Endothelial cell of umbilical vein (primary cell): ENCODE measurements around the gene ERO1A. TPM values are rescaled to one million over a fixed set of nuclear protein-coding genes. Genes with fewer than 3 reads are reported as not detected.

Experiments
- BruUV-seq: library from RNA; stranded (reverse); fragments of 400-500 nt; replicated peaks from 2 replicates; lab custom pipeline; 2021; lab: Mats Ljungman, UMichigan
- CTCF ChIA-PET: fragments of 300-600, 350-600 bp; sonication (Branson Sonifier 250); formaldehyde crosslinking; loops from one replicate; lab custom pipeline; 2021; ENCODE audit warnings: antibody characterized with exemption, inconsistent platforms; lab: Charles Lee
- POLR2A ChIA-PET: fragments of 300-600, 350-600 bp; sonication (Branson Sonifier 250); formaldehyde crosslinking; loops from one replicate; lab custom pipeline; 2021; ENCODE audit warnings: antibody characterized with exemption, inconsistent platforms; lab: Charles Lee
- DNase-seq: peaks from one replicate; pipeline ENCODE4 v3.0.0-alpha.2; 2011; ENCODE audit warnings: low read depth, low spot score
- FAIRE-seq: peaks from 2 replicates; lab custom pipeline; 2011; peaks lifted over from hg19 to GRCh38; lab: Jason Lieb, UNC
- H2AFZ ChIP-seq: 2 replicates; pipeline ENCODE4 v1.6.0; 2012; ENCODE audit warnings: low read depth, low read length, control low read depth, inconsistent platforms
- H3K27ac ChIP-seq: 2 replicates; pipeline ENCODE4 v1.5.1; 2011; ENCODE audit warnings: low read depth, mild to moderate bottlenecking, control low read depth, low read length, moderate library complexity; ENCODE audit not compliant: insufficient read depth
- H3K27me3 ChIP-seq, 2 experiments: 2 replicates each; pipeline versions ENCODE4 v1.6.0 to v1.6.1; 2011; ENCODE audit warnings: low read length in 2 of 2, mixed read lengths in 1 of 2; ENCODE audit not compliant: control insufficient read depth in 2 of 2, insufficient read depth in 2 of 2
- H3K36me3 ChIP-seq, 2 experiments: 2 replicates in 1 of 2; 3 replicates in 1 of 2; pipeline ENCODE4 v1.5.1; 2011; ENCODE audit warnings: low read length in 2 of 2, mild to moderate bottlenecking in 1 of 2, moderate library complexity in 1 of 2; ENCODE audit not compliant: control insufficient read depth in 2 of 2, insufficient read depth in 2 of 2; ENCODE audit errors: extremely low read depth in 1 of 2
- H3K4me1 ChIP-seq: 3 replicates; pipeline ENCODE4 v1.5.1; 2011; ENCODE audit warnings: mild to moderate bottlenecking, low read length; ENCODE audit not compliant: control insufficient read depth, insufficient read depth; ENCODE audit errors: extremely low read depth
- H3K4me2 ChIP-seq: 2 replicates; pipeline ENCODE4 v1.6.1; 2011; ENCODE audit warnings: low read length, control low read depth, mixed read lengths; ENCODE audit not compliant: insufficient read depth
- H3K4me3 ChIP-seq, 3 experiments: fragments of 200-600 bp in 1 of 3; sonication (generic), shearing (Covaris generic) in 1 of 3; replicated peaks in 1 of 3; 2 replicates each; pipeline ENCODE4 v1.5.1; 2011 to 2016; ENCODE audit warnings: control low read depth in 3 of 3, low read length in 3 of 3, mild to moderate bottlenecking in 2 of 3, inconsistent platforms in 1 of 3, low read depth in 1 of 3, moderate library complexity in 1 of 3; ENCODE audit not compliant: insufficient read depth in 1 of 3
- H3K79me2 ChIP-seq: 2 replicates; pipeline ENCODE4 v1.6.0; 2012; ENCODE audit warnings: low read length, inconsistent platforms; ENCODE audit not compliant: control insufficient read depth, insufficient read depth
- H3K9ac ChIP-seq: replicated peaks from 2 replicates; pipeline ENCODE3; 2011; ENCODE audit warnings: low read length, control low read depth; ENCODE audit not compliant: insufficient read depth; ENCODE audit errors: extremely low read depth
- H3K9me1 ChIP-seq: replicated peaks from 3 replicates; pipeline ENCODE4 v1.6.0; 2011; ENCODE audit warnings: mild to moderate bottlenecking, low read length; ENCODE audit not compliant: control insufficient read depth, insufficient read depth; ENCODE audit errors: extremely low read depth
- H3K9me3 ChIP-seq: replicated peaks from 2 replicates; pipeline ENCODE4 v1.5.1; 2012; ENCODE audit warnings: low read length, inconsistent platforms; ENCODE audit not compliant: control insufficient read depth, insufficient read depth
- H4K20me1 ChIP-seq: replicated peaks from 2 replicates; pipeline ENCODE3; 2011; ENCODE audit warnings: mild to moderate bottlenecking, low read length; ENCODE audit not compliant: control insufficient read depth, insufficient read depth; ENCODE audit errors: extremely low read depth
- CTCF ChIP-seq, 2 donors: IDR thresholded peaks; 1 replicate in 1 of 2; 2 replicates in 1 of 2; pipeline ENCODE4 v1.5.1; 2011; ENCODE audit warnings: low read length in 2 of 2, mild to moderate bottlenecking in 2 of 2, moderate library complexity in 2 of 2, control low read depth in 1 of 2, inconsistent platforms in 1 of 2, low read depth in 1 of 2; ENCODE audit not compliant: insufficient read depth in 1 of 2; ENCODE audit errors: extremely low read depth in 1 of 2
- FOS ChIP-seq: IDR thresholded peaks from 2 replicates; pipeline ENCODE4 v1.6.1; 2011; ENCODE audit warnings: mild to moderate bottlenecking, low read length, moderate library complexity, borderline replicate concordance; ENCODE audit not compliant: insufficient read depth
- MAX ChIP-seq: IDR thresholded peaks from 2 replicates; pipeline ENCODE4 v1.6.1; 2011; ENCODE audit not compliant: insufficient read depth, insufficient read length
- MYC ChIP-seq: IDR thresholded peaks from one replicate; pipeline ENCODE4 v1.6.1; 2011; ENCODE audit warnings: mild to moderate bottlenecking, low read depth, low read length
- POLR2A ChIP-seq: IDR thresholded peaks from 2 replicates; pipeline ENCODE4 v1.6.1; 2012; ENCODE audit warnings: low read depth, mild to moderate bottlenecking, control low read depth, low read length
- POLR2AphosphoS5 ChIP-seq: IDR thresholded peaks from 2 replicates; pipeline ENCODE4 v1.6.1; 2012; ENCODE audit warnings: low read depth, mild to moderate bottlenecking, control low read depth, low read length, moderate library complexity; ENCODE audit not compliant: insufficient read depth
- dilution Hi-C: fragments of 300-500 bp; cut with MboI; formaldehyde crosslinking; loops from one replicate; pipeline ENCODE4 v1.15.0; 2019; ENCODE audit warnings: low sequenced_read_pairs; ENCODE audit not compliant: extremely low pct_ligation_motif_present
- intact Hi-C: fragments of 100-400 bp; cut with micrococcal nuclease; formaldehyde crosslinking; loops from one replicate; pipeline ENCODE4 v1.10.0; 2022
- polyA plus RNA-seq, 4 experiments: library from polyadenylated mRNA; depleted of rRNA in 3 of 4; stranded (reverse) in 3 of 4; unstranded in 1 of 4; fragments of >200 nt; gene quantifications; 2 replicates each; pipeline versions ENCODE4 v1.2.1 to v1.2.3, GENCODE V29; 2011 to 2012; ENCODE audit warnings: missing spikeins in 1 of 4
- total RNA-seq: library from RNA; stranded (reverse); gene quantifications from 2 replicates; pipeline ENCODE4 v1.2.3, GENCODE V29; 2021

The ERO1A gene
- total and polyA plus RNA-seq, 2 donors (not counting 3 experiments of a cell fraction or from before 2014, with no cell fraction given), result 20.7 to 71.4 TPM

DNA sequence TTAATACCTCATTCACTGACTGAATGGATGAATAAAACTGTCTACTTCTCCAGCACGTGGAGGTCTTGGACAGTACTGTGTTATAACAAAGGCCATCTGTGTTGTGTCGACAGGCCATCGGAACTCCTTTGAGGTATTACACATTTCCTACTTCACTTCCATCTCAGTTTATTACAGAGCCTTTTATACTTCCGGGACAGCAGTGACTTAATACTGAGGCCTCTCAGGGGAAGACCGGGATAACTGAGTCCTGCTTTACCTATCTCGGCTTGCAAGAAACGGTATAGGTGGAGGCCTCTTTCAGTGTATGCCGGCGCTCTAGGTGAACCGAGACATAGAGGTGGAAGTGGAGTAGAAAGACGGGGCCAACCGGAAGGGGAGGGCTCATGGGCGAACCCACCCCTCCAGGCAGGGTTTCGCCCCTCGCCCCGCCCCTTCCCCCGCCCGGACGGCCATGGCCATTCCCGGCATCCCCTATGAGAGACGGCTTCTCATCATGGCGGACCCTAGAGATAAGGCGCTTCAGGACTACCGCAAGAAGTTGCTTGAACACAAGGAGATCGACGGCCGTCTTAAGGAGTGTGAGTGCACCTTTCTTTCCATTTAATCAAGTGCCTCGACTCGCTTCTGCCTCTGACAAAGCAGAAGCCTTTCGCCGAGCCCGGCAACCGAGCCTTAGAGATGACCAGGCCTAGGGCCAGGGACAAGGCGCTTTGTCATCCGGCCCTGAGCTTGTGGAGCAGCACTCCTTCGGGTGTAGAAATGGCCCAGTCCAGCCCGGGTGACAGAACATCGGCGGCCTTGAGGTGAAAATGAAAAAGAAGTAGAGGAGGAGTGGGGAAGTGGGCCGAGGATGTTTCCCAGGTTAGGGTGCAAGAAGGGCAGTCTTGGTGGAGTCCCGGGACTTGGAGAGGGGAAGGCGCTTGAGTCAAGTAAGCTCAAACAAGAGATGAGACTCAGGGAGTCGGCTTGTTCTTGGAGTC, 11.7 kb upstream of the ERO1A start, which contains the start of gene PSMC6:
PSMC6 (plus strand) TSS at position 477 of the 983 bp plus-strand sequence; CDS start at position 497, 20 bp downstream.
- peaks cover 36% of the 10 kb centered on the region for H3K79me2 ChIP-seq
- H3K4me3 ChIP-seq, result peak within 1 kb of the TSS; percentile 40 to 96 (median 47)
- peak within 1 kb of the TSS; percentile 96 for H3K9ac ChIP-seq
- DNase-seq (peak; percentile 94), FAIRE-seq (peak; percentile 89)
- H3K27ac ChIP-seq, result peak within 1 kb of the TSS; percentile 82
- peak within 1 kb of the TSS; percentile 75 for H2AFZ ChIP-seq
- dilution Hi-C loops, result no loop called here
- H3K4me2 ChIP-seq, result peak within 1 kb of the TSS; percentile 94
- intact Hi-C loops, result loop anchor here (1.0 to 10.0 kb wide), 6 partner anchors 24 to 395 kb away; partner anchors contain the start of genes FERMT2, GNPNAT1, GPR137C and PTGER2
- ChIA-PET CTCF (interaction anchor here (0.7 to 0.9 kb wide), 3 partner anchors 9 to 26 kb away, joined by 3 read pairs; partner anchors contain the start of gene STYX), POLR2A (interaction anchor here (0.9 to 1.6 kb wide), 2 partner anchors 84 to 156 kb away, joined by 3 to 5 read pairs; partner anchors contain the start of gene GNPNAT1)
- BruUV-seq, result TSS peak; percentile 95
- no peaks in the 10 kb centered on the region for H3K27me3 ChIP-seq
- peak; percentile 84 for TF ChIP-seq POLR2AphosphoS5
- TF ChIP-seq MAX, result peak; percentile 44
- TF ChIP-seq MYC, result peak; percentile 35
- TF ChIP-seq CTCF (IDR thresholded peaks at IDR 0.05; ENCODE audit: extremely low read depth in 1 of 2, insufficient read depth in 1 of 2, low read depth in 1 of 2, low read length in 2 of 2), result no peak
- TF ChIP-seq POLR2A, result peak; percentile 81
- TF ChIP-seq FOS, result no peak
- peaks cover 0 to 17% of the 10 kb centered on the region in 2 experiments for H3K36me3 ChIP-seq
- H3K4me1 ChIP-seq, result peaks cover 19% of the 10 kb centered on the region
- H3K9me3 ChIP-seq, result no peaks in the 10 kb centered on the region
- no peaks in the 10 kb centered on the region for H3K9me1 ChIP-seq
- H4K20me1 ChIP-seq, result no peaks in the 10 kb centered on the region
